ENCODE data around the gene OR1L8. TPM values are rescaled to one million over a fixed set of nuclear protein-coding genes. Genes with fewer than 3 reads are reported as not detected.
"Not testable (repeated sequence)": the region's sequence is repeated elsewhere in the genome, so short reads cannot be mapped to it uniquely, and the experiment has no call there.

Gene OR1L8
- total RNA-seq: not detected

DNA sequence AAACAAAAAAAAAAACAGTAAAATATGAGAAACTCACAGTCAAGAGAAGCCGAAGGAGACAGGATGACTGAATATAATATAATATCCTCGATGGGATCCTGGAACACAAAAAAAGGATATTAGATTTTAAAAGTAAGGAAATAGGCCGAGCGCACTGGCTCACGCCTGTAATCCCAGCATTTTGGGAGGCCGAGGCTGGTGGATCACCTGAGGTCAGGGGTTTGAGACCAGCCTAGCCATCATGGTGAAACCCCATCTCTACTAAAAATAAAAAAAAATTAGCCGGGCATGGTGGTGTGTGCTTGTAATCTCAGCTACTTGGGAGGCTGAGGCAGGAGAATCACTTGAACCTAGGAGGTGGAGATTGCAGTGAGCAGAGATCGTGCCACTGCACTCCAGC is at the start of gene OR1L8:
Gene OR1L8 (minus strand): TSS at position 101 of the 400 bp plus-strand sequence. CDS start 14,907 bp downstream, outside the sequence.
- H3K4me3 Mint-ChIP-seq; H3K4me1 Mint-ChIP-seq (ENCODE audit: low read depth); H3K27me3 Mint-ChIP-seq (ENCODE audit: low read depth); DNase-seq; POLR2A ChIA-PET; H3K27ac Mint-ChIP-seq; ATAC-seq; H3K36me3 Mint-ChIP-seq (ENCODE audit: low read depth); H3K9me3 Mint-ChIP-seq (ENCODE audit: insufficient read depth): not testable (repeated sequence)
- CTCF ChIA-PET: interaction anchor here (1.1 kb wide), 1 partner anchor 10 kb away, joined by 3 read pairs; no protein-coding TSS in a partner anchor

- POLR2A ChIA-PET: no interaction called here
- H3K9me3 Mint-ChIP-seq (ENCODE audit: insufficient read depth): no peaks in the 10 kb centered on the region
- DNase-seq: no peak
These were observed 36.8 kb upstream of the OR1L8 start for GRCh38 chr9:122619996-122620395.

GRCh38 chr9:122614362-122614761 is 31.2 kb upstream of the OR1L8 start, which contains the start of gene OR1Q1:
TSS of gene OR1Q1 (plus strand) at chr9:122614738. CDS start at chr9:122614738, 0 bp downstream.
- DNase-seq (no peak), ATAC-seq (no peak)
- Mint-ChIP-seq H3K27ac (no peak within 1 kb of the TSS), H3K36me3 (ENCODE audit: low read depth) (no peaks in the 10 kb centered on the region), H3K27me3 (ENCODE audit: low read depth) (peaks cover 4% of the 10 kb centered on the region), H3K4me3 (no peak within 1 kb of the TSS), H3K4me1 (ENCODE audit: low read depth) (no peaks in the 10 kb centered on the region), H3K9me3 (ENCODE audit: insufficient read depth) (no peaks in the 10 kb centered on the region)
- CTCF ChIA-PET: no interaction called here
- POLR2A ChIA-PET: no interaction called here

More at GRCh38 chr9:122619996-122620395, 36.8 kb upstream of the OR1L8 start:
- Mint-ChIP-seq H3K27me3 (ENCODE audit: low read depth) (no peaks in the 10 kb centered on the region), H3K27ac (no peak overlapping the region), H3K4me1 (ENCODE audit: low read depth) (no peaks in the 10 kb centered on the region), H3K4me3 (no peak overlapping the region), H3K36me3 (ENCODE audit: low read depth) (no peaks in the 10 kb centered on the region)
- no peak for ATAC-seq
- CTCF ChIA-PET: no interaction called here

- no peak overlapping the region for H3K4me3 Mint-ChIP-seq
- DNase-seq (no peak), ATAC-seq (no peak)
- no peaks in the 10 kb centered on the region for H3K36me3 Mint-ChIP-seq (ENCODE audit: low read depth)
- no peaks in the 10 kb centered on the region for H3K4me1 Mint-ChIP-seq (ENCODE audit: low read depth)
- ChIA-PET CTCF (no interaction called here), POLR2A (no interaction called here)
- H3K27me3 Mint-ChIP-seq (ENCODE audit: low read depth): peaks cover 4% of the 10 kb centered on the region
- H3K27ac Mint-ChIP-seq: no peak overlapping the region
- no peaks in the 10 kb centered on the region for H3K9me3 Mint-ChIP-seq (ENCODE audit: insufficient read depth)
These were observed 26.6 kb upstream of the OR1L8 start for GRCh38 chr9:122609804-122610203.

DNA sequence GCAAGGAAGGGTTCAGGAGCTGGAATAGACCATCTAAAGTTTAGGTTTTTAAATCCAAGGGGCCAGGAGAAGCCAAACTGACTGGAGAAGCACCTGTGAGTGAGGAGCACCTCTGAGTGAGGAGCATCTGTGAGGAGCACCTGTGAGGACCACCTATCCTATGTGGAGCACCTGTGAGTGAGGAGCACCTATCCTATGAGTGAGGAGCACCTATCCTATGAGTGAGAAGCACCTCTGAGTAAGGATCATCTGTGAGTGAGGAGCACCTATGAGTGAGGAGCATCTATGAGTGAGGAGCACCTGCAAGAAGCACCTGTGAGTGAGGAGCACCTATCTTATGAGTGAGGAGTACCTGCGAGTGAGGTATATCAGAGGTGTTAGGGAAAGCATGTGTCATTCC is 23.4 kb upstream of the OR1L8 start:
- ATAC-seq (no peak), DNase-seq (no peak)
- Mint-ChIP-seq H3K4me3 (no peak overlapping the region), H3K27ac (no peak overlapping the region), H3K4me1 (ENCODE audit: low read depth) (no peaks in the 10 kb centered on the region), H3K36me3 (ENCODE audit: low read depth) (no peaks in the 10 kb centered on the region), H3K9me3 (ENCODE audit: insufficient read depth) (no peaks in the 10 kb centered on the region), H3K27me3 (ENCODE audit: low read depth) (peaks cover 8% of the 10 kb centered on the region)
- ChIA-PET POLR2A (no interaction called here), CTCF (no interaction called here)

DNA sequence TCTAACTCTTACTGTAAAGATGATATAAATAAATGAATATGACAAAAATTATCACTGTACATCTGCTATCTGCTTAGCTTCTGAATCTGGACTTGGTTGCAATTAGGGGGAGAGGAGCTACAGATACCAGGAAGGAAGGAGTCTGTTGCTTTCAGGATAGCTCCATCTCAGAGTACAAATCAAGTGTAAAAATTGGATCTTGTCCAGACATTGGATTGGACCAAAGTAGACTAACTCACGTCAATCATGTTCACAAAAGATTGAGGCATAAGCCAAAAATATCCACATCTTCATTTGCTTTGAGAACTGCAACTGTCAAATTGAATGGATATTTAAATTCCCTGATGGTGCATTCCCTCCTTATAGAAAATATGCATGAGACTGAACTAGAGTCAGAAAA is 22.5 kb upstream of the OR1L8 start:
- POLR2A ChIA-PET: no interaction called here
- Mint-ChIP-seq H3K27me3 (ENCODE audit: low read depth) (peaks cover 7% of the 10 kb centered on the region), H3K4me3 (no peak overlapping the region), H3K36me3 (ENCODE audit: low read depth) (no peaks in the 10 kb centered on the region), H3K9me3 (ENCODE audit: insufficient read depth) (no peaks in the 10 kb centered on the region), H3K4me1 (ENCODE audit: low read depth) (no peaks in the 10 kb centered on the region), H3K27ac (no peak overlapping the region)
- DNase-seq (no peak), ATAC-seq (no peak)
- CTCF ChIA-PET: no interaction called here

DNA sequence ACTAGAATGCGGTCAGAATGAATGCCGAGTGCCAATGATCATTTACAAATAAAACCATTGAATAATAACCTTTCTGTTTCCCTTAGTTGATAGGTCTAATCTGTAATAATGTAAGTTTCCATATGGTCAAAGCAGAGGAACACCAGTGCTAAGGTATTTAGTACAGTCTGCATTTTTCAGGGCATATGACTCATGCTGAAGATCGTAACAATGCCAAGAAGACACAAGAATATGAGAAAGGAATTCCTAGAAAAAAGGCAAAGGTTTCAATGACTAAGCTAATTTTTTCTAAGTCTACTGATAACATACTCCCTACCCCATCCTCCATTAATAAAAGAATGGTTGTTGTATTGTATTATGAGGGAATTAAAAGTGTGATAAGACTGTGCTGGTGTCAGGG is 2.8 kb downstream of the OR1L8 start:
- DNase-seq: no peak
- Mint-ChIP-seq H3K27ac (no peak overlapping the region), H3K9me3 (ENCODE audit: insufficient read depth) (no peaks in the 10 kb centered on the region), H3K4me3 (no peak overlapping the region), H3K27me3 (ENCODE audit: low read depth) (no peaks in the 10 kb centered on the region), H3K4me1 (ENCODE audit: low read depth) (no peaks in the 10 kb centered on the region), H3K36me3 (ENCODE audit: low read depth) (no peaks in the 10 kb centered on the region)
- ChIA-PET CTCF (no interaction called here), POLR2A (no interaction called here)
- no peak for ATAC-seq

DNA sequence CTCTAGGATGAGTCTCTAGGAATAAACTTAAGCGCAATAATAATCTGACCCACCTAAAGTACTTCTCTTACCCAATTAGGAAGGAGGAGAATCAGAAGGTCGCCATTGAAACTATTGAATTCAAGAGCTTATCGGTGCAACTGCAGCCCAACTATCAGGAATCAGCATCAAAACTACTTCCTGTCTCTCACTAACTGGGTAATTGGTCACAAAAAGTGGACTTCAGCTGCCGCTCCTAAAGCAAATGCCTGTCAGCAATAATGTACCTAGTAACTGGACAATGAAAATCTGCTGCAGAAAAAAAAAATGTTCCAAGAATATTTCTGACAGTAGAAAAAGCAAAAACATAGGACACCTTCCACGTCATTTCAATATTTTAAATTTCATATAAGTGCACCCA is 3.3 kb downstream of the OR1L8 start:
- H3K4me3 Mint-ChIP-seq: no peak overlapping the region
- no peaks in the 10 kb centered on the region for H3K36me3 Mint-ChIP-seq (ENCODE audit: low read depth)
- no peaks in the 10 kb centered on the region for H3K27me3 Mint-ChIP-seq (ENCODE audit: low read depth)
- POLR2A ChIA-PET: no interaction called here
- no peaks in the 10 kb centered on the region for H3K4me1 Mint-ChIP-seq (ENCODE audit: low read depth)
- no peaks in the 10 kb centered on the region for H3K9me3 Mint-ChIP-seq (ENCODE audit: insufficient read depth)
- no peak for DNase-seq
- CTCF ChIA-PET: no interaction called here
- H3K27ac Mint-ChIP-seq: no peak overlapping the region
- no peak for ATAC-seq

DNA sequence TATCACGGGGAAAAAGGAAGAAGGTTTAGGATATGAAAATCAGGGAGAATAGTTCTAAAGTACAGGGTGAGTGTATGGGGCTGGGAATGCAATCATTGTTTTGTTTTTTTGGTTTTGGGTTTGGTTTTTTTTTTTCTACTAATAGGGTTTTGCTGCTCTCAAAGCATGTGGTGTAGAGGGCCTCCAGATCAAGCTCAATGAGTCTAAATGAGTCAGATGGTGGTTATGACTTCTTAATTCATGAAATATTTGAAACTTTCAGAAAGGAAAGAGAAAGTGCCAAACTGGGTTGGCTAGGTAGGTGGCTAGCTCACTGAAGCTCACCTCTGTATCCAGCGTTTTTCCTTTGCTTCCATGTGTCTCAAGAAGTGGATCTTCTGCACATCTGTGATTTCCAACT is 10.7 kb downstream of the OR1L8 start:
- CTCF ChIA-PET: interaction anchor here (1.2 to 1.5 kb wide), 2 partner anchors 10 kb away, joined by 3 to 6 read pairs; no protein-coding TSS in a partner anchor
- H3K9me3 Mint-ChIP-seq (ENCODE audit: insufficient read depth): no peaks in the 10 kb centered on the region
- ATAC-seq (peak; percentile 65), DNase-seq (no peak)
- H3K4me3 Mint-ChIP-seq: no peak overlapping the region
- no peak overlapping the region for H3K27ac Mint-ChIP-seq
- POLR2A ChIA-PET: no interaction called here
- H3K36me3 Mint-ChIP-seq (ENCODE audit: low read depth): no peaks in the 10 kb centered on the region
- H3K4me1 Mint-ChIP-seq (ENCODE audit: low read depth): peaks cover 15% of the 10 kb centered on the region
- H3K27me3 Mint-ChIP-seq (ENCODE audit: low read depth): no peaks in the 10 kb centered on the region

DNA sequence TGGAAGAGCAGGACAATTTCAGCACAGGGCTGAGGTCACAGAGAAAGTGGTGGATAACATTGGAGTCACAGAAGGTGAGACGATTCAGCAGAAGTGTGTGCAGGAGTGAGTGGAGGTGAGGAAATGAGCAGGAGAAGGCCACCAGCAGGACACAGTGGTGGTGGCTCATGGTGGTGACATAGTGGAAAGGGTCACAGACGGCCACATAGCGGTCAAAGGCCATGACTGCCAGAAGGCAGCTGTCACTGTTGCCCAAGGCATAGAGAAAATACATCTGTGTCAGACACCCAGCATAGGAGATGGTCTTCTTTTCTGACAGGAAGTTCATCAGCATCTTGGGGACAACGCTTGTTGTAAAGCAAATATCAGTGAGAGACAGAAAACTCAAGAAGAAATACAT is 15.3 kb downstream of the OR1L8 start:
- peaks cover 18% of the 10 kb centered on the region for H3K4me1 Mint-ChIP-seq (ENCODE audit: low read depth)
- no peaks in the 10 kb centered on the region for H3K9me3 Mint-ChIP-seq (ENCODE audit: insufficient read depth)
- no peaks in the 10 kb centered on the region for H3K36me3 Mint-ChIP-seq (ENCODE audit: low read depth)
- no peak for ATAC-seq
- POLR2A ChIA-PET: no interaction called here
- H3K27ac Mint-ChIP-seq: no peak overlapping the region
- H3K27me3 Mint-ChIP-seq (ENCODE audit: low read depth): no peaks in the 10 kb centered on the region
- DNase-seq: no peak
- no peak overlapping the region for H3K4me3 Mint-ChIP-seq
- CTCF ChIA-PET: interaction anchor here (1.1 kb wide), 1 partner anchor 17 kb away, joined by 3 read pairs; no protein-coding TSS in a partner anchor

GRCh38 chr9:122562134-122562760 is 20.9 kb downstream of the OR1L8 start:
- ChIA-PET POLR2A (no interaction called here), CTCF (interaction anchor here (2.4 kb wide), 1 partner anchor 10 kb away, joined by 6 read pairs; no protein-coding TSS in a partner anchor)
- ATAC-seq: peak; percentile 92
- peak overlapping the region; percentile 85 for H3K27ac Mint-ChIP-seq
- DNase-seq: peak; percentile 70
- peaks cover 11% of the 10 kb centered on the region for H3K36me3 Mint-ChIP-seq (ENCODE audit: low read depth)
- no peaks in the 10 kb centered on the region for H3K9me3 Mint-ChIP-seq (ENCODE audit: insufficient read depth)
- peaks cover 13% of the 10 kb centered on the region for H3K27me3 Mint-ChIP-seq (ENCODE audit: low read depth)
- H3K4me3 Mint-ChIP-seq: peak overlapping the region; percentile 52
- peaks cover 26% of the 10 kb centered on the region for H3K4me1 Mint-ChIP-seq (ENCODE audit: low read depth)

DNA sequence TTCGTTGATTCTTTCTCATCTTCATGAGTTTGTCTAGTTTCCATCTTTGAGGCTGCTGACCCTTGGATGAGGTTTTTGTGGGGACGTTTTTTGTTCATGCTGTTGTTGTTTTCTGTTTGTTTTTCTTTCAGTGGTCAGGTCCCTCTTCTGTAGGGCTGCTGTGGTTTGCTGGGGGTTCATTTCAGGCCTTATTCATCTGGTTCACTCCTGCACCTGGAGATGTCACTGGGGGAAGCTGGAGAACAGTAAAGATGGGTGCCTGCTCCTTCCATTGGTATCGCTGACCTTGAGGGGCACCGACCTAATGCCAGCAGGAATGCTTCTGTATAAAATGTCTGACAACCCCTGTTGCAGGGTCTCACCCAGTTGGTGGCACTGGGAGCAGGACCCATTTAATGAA is 21.7 kb downstream of the OR1L8 start:
- POLR2A ChIA-PET: no interaction called here
- Mint-ChIP-seq H3K36me3 (ENCODE audit: low read depth) (peaks cover 11% of the 10 kb centered on the region), H3K4me1 (ENCODE audit: low read depth) (peaks cover 26% of the 10 kb centered on the region), H3K27me3 (ENCODE audit: low read depth) (peaks cover 13% of the 10 kb centered on the region), H3K27ac (peak overlapping the region; percentile 21), H3K9me3 (ENCODE audit: insufficient read depth) (no peaks in the 10 kb centered on the region), H3K4me3 (no peak overlapping the region)
- CTCF ChIA-PET: interaction anchor here (2.4 kb wide), 1 partner anchor 11 kb away, joined by 6 read pairs; no protein-coding TSS in a partner anchor
- DNase-seq: no peak
- no peak for ATAC-seq

GRCh38 chr9:122552812-122553211 is 30.4 kb downstream of the OR1L8 start, which contains the start of gene OR1N2:
TSS of gene OR1N2 (plus strand) at chr9:122553112. CDS start at chr9:122553212, 100 bp downstream.
- CTCF ChIA-PET: no interaction called here
- POLR2A ChIA-PET: no interaction called here
- H3K9me3 Mint-ChIP-seq (ENCODE audit: insufficient read depth): no peaks in the 10 kb centered on the region
- H3K27ac Mint-ChIP-seq: no peak within 1 kb of the TSS
- no peak for ATAC-seq
- H3K36me3 Mint-ChIP-seq (ENCODE audit: low read depth): no peaks in the 10 kb centered on the region
- peaks cover 35% of the 10 kb centered on the region for H3K27me3 Mint-ChIP-seq (ENCODE audit: low read depth)
- H3K4me3 Mint-ChIP-seq: no peak within 1 kb of the TSS
- H3K4me1 Mint-ChIP-seq (ENCODE audit: low read depth): no peaks in the 10 kb centered on the region
- DNase-seq: no peak
